ENCODE data around the gene KIRREL3. TPM values are rescaled to one million over a fixed set of nuclear protein-coding genes. Genes with fewer than 3 reads are reported as not detected.

KIRREL3 gene
- total and polyA plus RNA-seq, 3 donors from 2014 or later, result 1.0 to 1.1 (median 1.1) TPM

GRCh38 chr11:127028648-127029047 is 28.1 kb upstream of the KIRREL3 start:
- H3K36me3 ChIP-seq (ENCODE audit: low read depth, missing control alignments), result no peaks in the 10 kb centered on the region
- no peaks in the 10 kb centered on the region for H3K9me3 ChIP-seq
- intact Hi-C loops (cut with DNase I; ENCODE audit: low total_unique reads), result no loop called here
- no peak overlapping the region for H3K27ac ChIP-seq
- H3K4me3 ChIP-seq, result no peak overlapping the region
- WGBS, 2 donors, result 27 to 37% methylated on average over 4 of the region's 4 CpGs
- no peak for DNase-seq
- no peaks in the 10 kb centered on the region for H3K4me1 ChIP-seq
- no peak for TF ChIP-seq CTCF (IDR thresholded peaks at IDR 0.05)
- TF ChIP-seq POLR2A (IDR thresholded peaks at IDR 0.05), result no peak
- no peaks in the 10 kb centered on the region for H3K27me3 ChIP-seq

GRCh38 chr11:127027789-127028188 is 27.2 kb upstream of the KIRREL3 start:
- no peaks in the 10 kb centered on the region for H3K9me3 ChIP-seq
- WGBS, 2 donors, result 64 to 66% methylated on average over 5 of the region's 5 CpGs
- no peaks in the 10 kb centered on the region for H3K36me3 ChIP-seq (ENCODE audit: low read depth, missing control alignments)
- H3K4me3 ChIP-seq, result no peak overlapping the region
- H3K27me3 ChIP-seq, result no peaks in the 10 kb centered on the region
- no peaks in the 10 kb centered on the region for H3K4me1 ChIP-seq
- intact Hi-C loops (cut with DNase I; ENCODE audit: low total_unique reads), result no loop called here
- H3K27ac ChIP-seq, result no peak overlapping the region
- TF ChIP-seq CTCF (IDR thresholded peaks at IDR 0.05), result no peak
- no peak for TF ChIP-seq POLR2A (IDR thresholded peaks at IDR 0.05)
- no peak for DNase-seq

GRCh38 chr11:127027000-127027399 is 26.4 kb upstream of the KIRREL3 start:
- intact Hi-C loops (cut with DNase I; ENCODE audit: low total_unique reads), result no loop called here
- Histone ChIP-seq H3K36me3 (ENCODE audit: low read depth, missing control alignments) (no peaks in the 10 kb centered on the region), H3K4me3 (no peak overlapping the region), H3K27me3 (no peaks in the 10 kb centered on the region), H3K9me3 (no peaks in the 10 kb centered on the region), H3K27ac (no peak overlapping the region), H3K4me1 (no peaks in the 10 kb centered on the region)
- TF ChIP-seq POLR2A (IDR thresholded peaks at IDR 0.05), result no peak
- TF ChIP-seq CTCF (IDR thresholded peaks at IDR 0.05), result no peak
- no peak for DNase-seq
- 81 to 88% methylated on average over 4 of the region's 4 CpGs for WGBS, 2 donors

DNA sequence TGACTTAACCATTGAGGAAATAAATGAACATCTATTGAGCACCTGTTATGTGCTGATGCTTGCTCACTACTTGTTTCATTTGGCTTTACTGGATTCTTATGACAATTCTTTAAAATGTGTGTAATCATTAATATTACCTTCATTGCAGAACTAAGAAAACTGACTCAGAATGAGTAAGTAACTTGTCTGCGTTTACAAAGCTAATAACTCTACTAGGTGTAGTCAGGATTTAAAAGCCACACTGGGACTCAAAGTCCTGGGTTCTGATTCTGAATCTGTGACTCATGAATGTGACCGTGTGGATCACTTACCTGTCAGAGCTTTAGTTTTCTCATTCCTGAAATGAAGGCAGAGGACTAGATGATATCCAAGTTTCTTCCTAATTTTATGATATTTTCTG is 23.4 kb upstream of the KIRREL3 start:
- no peak for TF ChIP-seq POLR2A (IDR thresholded peaks at IDR 0.05)
- no peak for TF ChIP-seq CTCF (IDR thresholded peaks at IDR 0.05)
- Histone ChIP-seq H3K27ac (no peak overlapping the region), H3K27me3 (no peaks in the 10 kb centered on the region), H3K4me1 (no peaks in the 10 kb centered on the region), H3K9me3 (no peaks in the 10 kb centered on the region), H3K36me3 (ENCODE audit: low read depth, missing control alignments) (no peaks in the 10 kb centered on the region), H3K4me3 (no peak overlapping the region)
- WGBS, 2 donors, result 96% methylated on average over 2 of the region's 2 CpGs
- intact Hi-C loops (cut with DNase I; ENCODE audit: low total_unique reads), result no loop called here
- no peak for DNase-seq

DNA sequence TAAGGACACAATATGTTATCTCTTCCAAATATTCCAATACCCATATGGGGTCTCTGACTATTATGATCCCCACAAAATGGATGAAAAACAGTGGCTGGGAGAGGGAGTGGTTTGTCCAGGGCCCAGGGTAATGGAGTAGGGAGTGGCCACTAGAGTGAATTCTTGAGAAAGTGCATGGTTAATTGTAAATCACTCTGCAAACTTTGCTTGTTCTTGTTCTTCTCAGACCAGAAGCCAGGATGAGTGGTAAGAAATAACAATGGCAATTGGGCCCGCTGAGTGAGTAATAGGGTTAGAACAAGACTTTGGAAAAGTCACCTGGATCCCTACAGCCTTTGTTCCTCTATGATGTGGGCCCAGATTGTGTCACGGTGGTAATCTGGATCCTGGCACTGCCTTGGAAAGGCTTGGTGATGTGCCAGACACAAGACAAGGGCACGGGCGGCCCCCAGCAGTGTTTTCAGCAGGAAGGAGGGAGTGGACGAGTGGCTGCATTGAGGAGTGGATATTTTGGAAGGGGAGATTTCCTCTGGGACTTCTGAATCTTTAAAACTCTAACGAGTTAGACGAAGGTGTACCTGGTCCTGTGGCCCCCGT is 18.2 kb upstream of the KIRREL3 start:
- Histone ChIP-seq H3K27me3 (no peaks in the 10 kb centered on the region), H3K36me3 (ENCODE audit: low read depth, missing control alignments) (no peaks in the 10 kb centered on the region), H3K4me1 (no peaks in the 10 kb centered on the region), H3K4me3 (no peak overlapping the region), H3K27ac (no peak overlapping the region), H3K9me3 (no peaks in the 10 kb centered on the region)
- intact Hi-C loops (cut with DNase I; ENCODE audit: low total_unique reads), result no loop called here
- no peak for TF ChIP-seq CTCF (IDR thresholded peaks at IDR 0.05)
- TF ChIP-seq POLR2A (IDR thresholded peaks at IDR 0.05), result no peak
- no peak for DNase-seq
- 89 to 90% methylated on average over 8 of the region's 8 CpGs for whole genome bisulfite sequencing, 2 donors

Measured in testis (tissue), 3 donors.